HFF-Myc (cell line): ENCODE data around the gene SCTR.

Source experiments
- DNase-seq: peaks from one replicate; pipeline ENCODE4 v3.0.0-alpha.2; 2011; ENCODE audit warnings: low read depth; ENCODE audit errors: extremely low read depth
- H3K4me3 ChIP-seq: replicated peaks from 2 replicates; pipeline ENCODE4 v1.5.1; 2011; ENCODE audit warnings: low read depth, mild to moderate bottlenecking, control low read depth, low read length
- CTCF ChIP-seq: IDR thresholded peaks from 2 replicates; pipeline ENCODE4 v1.5.1; 2012; ENCODE audit warnings: mild to moderate bottlenecking, low read depth, low read length, control low read depth; ENCODE audit errors: missing control alignments

SCTR gene

GRCh38 chr2:119472749-119473148 lies 51.5 kb downstream of the SCTR start:
- DNase-seq = no peak
- H3K4me3 ChIP-seq = no peak overlapping the region
- no peak for TF ChIP-seq CTCF

- DNase-seq = no peak
- no peak overlapping the region for H3K4me3 ChIP-seq
- TF ChIP-seq CTCF = no peak
These were observed 54.5 kb downstream of the SCTR start for GRCh38 chr2:119469661-119470297.

- H3K4me3 ChIP-seq = no peak overlapping the region
- no peak for DNase-seq
- TF ChIP-seq CTCF = no peak
These were observed 55.2 kb downstream of the SCTR start for GRCh38 chr2:119469131-119469530.

- no peak for DNase-seq
- no peak for TF ChIP-seq CTCF
- H3K4me3 ChIP-seq = no peak overlapping the region
These were observed 55.9 kb downstream of the SCTR start for GRCh38 chr2:119468154-119468955.

GRCh38 chr2:119466373-119466772 lies 57.9 kb downstream of the SCTR start:
- no peak for DNase-seq
- no peak overlapping the region for H3K4me3 ChIP-seq

GRCh38 chr2:119465687-119466086 lies 58.6 kb downstream of the SCTR start:
- H3K4me3 ChIP-seq = no peak overlapping the region
- no peak for TF ChIP-seq CTCF
- DNase-seq = no peak

More at GRCh38 chr2:119466373-119466772, 57.9 kb downstream of the SCTR start:
- TF ChIP-seq CTCF = no peak
